Liver (tissue), 9 donors: ENCODE results near the gene RNF212. TPM values are rescaled to one million over a fixed set of nuclear protein-coding genes. Genes with fewer than 3 reads are reported as not detected.

Source experiments
- DNase-seq: peaks from one replicate; pipeline ENCODE4 v3.0.0-alpha.2; 2017; ENCODE audit warnings: low spot score
- H3K27ac ChIP-seq, 2 donors: one replicate each; pipeline ENCODE4 v1.7.0; 2013; ENCODE audit warnings: inconsistent platforms in 2 of 2, low read length in 2 of 2, control low read depth in 1 of 2, low read depth in 1 of 2, mild to moderate bottlenecking in 1 of 2
- H3K27me3 ChIP-seq, 4 donors: one replicate each; pipeline versions ENCODE4 v1.6.1 to v1.7.0; 2013; ENCODE audit warnings: low read length in 3 of 4, inconsistent platforms in 1 of 4, mild to moderate bottlenecking in 1 of 4, moderate library complexity in 1 of 4; ENCODE audit not compliant: control insufficient read depth in 4 of 4, insufficient read depth in 4 of 4
- H3K36me3 ChIP-seq, 4 donors: one replicate each; pipeline versions ENCODE4 v1.6.1 to v1.7.0; 2013; ENCODE audit warnings: low read length in 3 of 4, mild to moderate bottlenecking in 3 of 4, low read depth in 1 of 4, moderate library complexity in 1 of 4; ENCODE audit not compliant: control insufficient read depth in 4 of 4, insufficient read depth in 3 of 4
- H3K4me1 ChIP-seq, 4 donors: one replicate each; pipeline versions ENCODE4 v1.6.1 to v1.7.0; 2013; ENCODE audit warnings: low read length in 3 of 4, mild to moderate bottlenecking in 3 of 4, moderate library complexity in 1 of 4; ENCODE audit not compliant: control insufficient read depth in 4 of 4, insufficient read depth in 4 of 4
- H3K4me3 ChIP-seq, 3 donors: one replicate each; pipeline versions ENCODE4 v1.6.1 to v1.7.0; 2013; ENCODE audit warnings: low read length in 3 of 3, control low read depth in 1 of 3, low read depth in 1 of 3, mild to moderate bottlenecking in 1 of 3
- H3K9ac ChIP-seq, 2 donors: one replicate each; pipeline ENCODE4 v1.7.0; 2013; ENCODE audit warnings: low read length in 2 of 2, mild to moderate bottlenecking in 2 of 2, moderate library complexity in 2 of 2, control low read depth in 1 of 2, low read depth in 1 of 2
- H3K9me3 ChIP-seq, 4 donors: one replicate each; pipeline versions ENCODE4 v1.6.1 to v1.7.0; 2013; ENCODE audit warnings: low read length in 3 of 4; ENCODE audit not compliant: control insufficient read depth in 4 of 4
- CTCF ChIP-seq: fragments of 150-350 bp; IDR thresholded peaks from 2 replicates; pipeline ENCODE4 v1.5.1; 2017; ENCODE audit warnings: improper control_type of control experiment, low read depth, low read length; ENCODE audit not compliant: missing input control
- EGR1 ChIP-seq, 2 donors: IDR thresholded peaks; 2 replicates each; pipeline ENCODE4 v1.6.1; 2016 to 2018; ENCODE audit warnings: antibody characterized with exemption in 2 of 2, low read depth in 2 of 2
- FOXA1 ChIP-seq: IDR thresholded peaks from 2 replicates; pipeline ENCODE4 v1.6.1; 2016; ENCODE audit warnings: antibody characterized with exemption
- FOXA2 ChIP-seq: IDR thresholded peaks from 2 replicates; pipeline ENCODE4 v1.6.1; 2016; ENCODE audit warnings: antibody characterized with exemption
- HNF4A ChIP-seq, 2 donors: conservative IDR thresholded peaks; 2 replicates each; pipeline ENCODE4 v1.6.1; 2016; ENCODE audit warnings: antibody characterized with exemption in 2 of 2, mild to moderate bottlenecking in 2 of 2
- HNF4G ChIP-seq: IDR thresholded peaks from 2 replicates; pipeline ENCODE4 v1.6.1; 2016; ENCODE audit warnings: antibody characterized with exemption
- JUND ChIP-seq, 2 donors: IDR thresholded peaks; 2 replicates each; pipeline ENCODE4 v1.6.1; 2016; ENCODE audit warnings: antibody characterized with exemption in 2 of 2
- MAX ChIP-seq: IDR thresholded peaks from 2 replicates; pipeline ENCODE4 v1.6.1; 2016; ENCODE audit warnings: antibody characterized with exemption
- NR2F2 ChIP-seq: IDR thresholded peaks from 2 replicates; pipeline ENCODE4 v1.6.1; 2016; ENCODE audit warnings: antibody characterized with exemption
- RXRA ChIP-seq, 2 donors: IDR thresholded peaks; 2 replicates each; pipeline ENCODE4 v1.6.1; 2017 to 2018; ENCODE audit warnings: antibody characterized with exemption in 2 of 2, mild to moderate bottlenecking in 1 of 2
- SP1 ChIP-seq: IDR thresholded peaks from 2 replicates; pipeline ENCODE4 v1.6.1; 2018; ENCODE audit warnings: antibody characterized with exemption, mild to moderate bottlenecking
- TAF1 ChIP-seq: conservative IDR thresholded peaks from 2 replicates; pipeline ENCODE4 v1.6.1; 2016; ENCODE audit warnings: antibody characterized with exemption, mild to moderate bottlenecking
- YY1 ChIP-seq: IDR thresholded peaks from 2 replicates; pipeline ENCODE4 v1.6.1; 2016; ENCODE audit warnings: antibody characterized with exemption, mild to moderate bottlenecking
- ZBTB33 ChIP-seq: IDR thresholded peaks from 2 replicates; pipeline ENCODE4 v1.6.1; 2016; ENCODE audit warnings: antibody characterized with exemption
- WGBS: extraction: QIAGEN DNeasy Blood & Tissue Kit; methylation state at CpG from one replicate; pipeline ENCODE4 v1.1.7; 2013; 5-methylcytosine and 5-hydroxymethylcytosine counted together
- polyA plus RNA-seq, 2 donors: library from polyadenylated mRNA; stranded (reverse) in 1 of 2; unstranded in 1 of 2; fragments of 200-250 nt in 1 of 2; fragments of >200 nt in 1 of 2; fragmentation: Nextera tagmentation in 1 of 2; extraction: Ambion mirVana in 1 of 2; gene quantifications; one replicate each; pipeline versions ENCODE4 v1.2.1 to v1.2.3, GENCODE V29; 2013 to 2015
- total RNA-seq, 2 donors: library from RNA; depleted of rRNA; stranded (reverse); fragments of >200 nt; gene quantifications; one replicate each; pipeline ENCODE4 v1.2.3, GENCODE V29; 2014
- TF ChIP-seq, protein P1 (sequence below): IDR thresholded peaks from 2 replicates; pipeline ENCODE4 v1.6.1; 2016; ENCODE audit warnings: antibody characterized with exemption
- donor health status: healthy.
- donor health status: healthy.
- donor health status: healthy.
- donor health status: healthy.
- donor health status: healthy.

RNF212 gene
- total and polyA plus RNA-seq, 4 donors, result 0.32 to 0.47 (median 0.38) TPM; not detected in 1

DNA sequence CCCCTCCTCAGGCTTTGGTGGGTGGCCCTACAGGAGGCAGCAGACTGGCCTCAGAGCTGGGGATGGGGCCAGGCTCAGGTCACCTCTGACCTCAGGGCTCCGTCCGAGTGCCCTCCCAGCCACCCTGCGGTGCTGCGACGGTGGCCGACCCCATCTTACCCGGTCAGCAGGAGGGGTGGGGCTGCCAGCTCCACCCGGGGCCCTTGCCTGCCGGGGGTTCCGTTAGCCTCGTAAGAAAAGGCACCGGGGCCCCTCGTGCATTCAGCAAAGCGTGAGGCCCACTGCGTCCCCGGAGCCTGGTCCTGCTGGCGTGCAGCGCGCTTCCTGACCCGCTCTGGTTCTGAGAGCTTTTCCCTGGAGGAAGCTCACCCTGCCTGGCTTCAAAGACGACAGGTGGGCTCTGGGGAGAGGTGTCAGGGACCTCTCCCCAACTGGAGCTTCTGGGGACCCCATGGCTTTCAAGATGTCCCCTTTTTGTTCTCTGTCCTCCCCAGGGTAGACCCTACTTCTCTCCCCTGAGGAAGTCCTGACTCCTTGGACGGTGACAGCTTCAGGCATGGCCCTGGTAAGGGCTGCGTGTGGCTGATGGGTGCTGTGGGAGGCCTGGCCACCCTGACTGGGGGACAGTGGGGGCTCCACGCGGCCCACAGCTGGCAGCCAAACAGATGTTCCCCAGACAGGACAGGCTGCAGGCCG is 86.0 kb downstream of the RNF212 start (continued):
- no peak for TF ChIP-seq MAX
- no peak for TF ChIP-seq HNF4G
- no peak for TF ChIP-seq RXRA (IDR thresholded peaks at IDR 0.05)
- TF ChIP-seq TAF1, result no peak
- no peak for TF ChIP-seq EGR1 (IDR thresholded peaks at IDR 0.05; ENCODE audit: low read depth in 2 of 2)
- TF ChIP-seq FOXA2, result no peak
- no peak for TF ChIP-seq YY1
- TF ChIP-seq CTCF, result no peak

DNA sequence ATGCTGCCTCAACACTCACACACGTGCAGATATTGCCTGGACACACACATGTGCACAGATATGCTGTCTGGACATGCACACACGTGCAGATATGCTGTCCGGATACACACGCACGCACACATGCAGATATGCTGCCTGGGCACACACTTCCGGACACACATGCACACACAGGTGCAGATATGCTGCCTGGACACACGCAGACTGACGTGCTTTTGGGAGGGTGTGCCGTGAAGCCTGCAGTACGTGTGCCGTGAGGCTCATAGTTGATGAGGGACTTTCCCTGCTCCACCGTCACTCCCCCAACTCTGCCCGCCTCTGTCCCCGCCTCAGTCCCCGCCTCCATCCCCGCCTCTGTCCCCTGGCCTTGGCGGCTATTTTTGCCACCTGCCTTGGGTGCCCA is 87.2 kb downstream of the RNF212 start:
- no peak for TF ChIP-seq NR2F2
- TF ChIP-seq HNF4G, result no peak
- no peak for TF ChIP-seq MAX
- no peak for TF ChIP-seq FOXA1
- no peak for TF ChIP-seq RXRA (IDR thresholded peaks at IDR 0.05)
- TF ChIP-seq HNF4A (conservative IDR thresholded peaks at IDR 0.05), result no peak
- TF ChIP-seq TAF1, result no peak
- no peak for TF ChIP-seq SP1
- no peak for TF ChIP-seq YY1
- TF ChIP-seq, protein P1, sequence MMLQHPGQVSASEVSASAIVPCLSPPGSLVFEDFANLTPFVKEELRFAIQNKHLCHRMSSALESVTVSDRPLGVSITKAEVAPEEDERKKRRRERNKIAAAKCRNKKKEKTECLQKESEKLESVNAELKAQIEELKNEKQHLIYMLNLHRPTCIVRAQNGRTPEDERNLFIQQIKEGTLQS, result no peak
- no peak for TF ChIP-seq JUND (IDR thresholded peaks at IDR 0.05)
- no peak for TF ChIP-seq ZBTB33
- TF ChIP-seq FOXA2, result no peak
- Histone ChIP-seq H3K27me3 (no peaks in the 10 kb centered on the region), H3K9me3 (no peaks in the 10 kb centered on the region), H3K4me1 (peaks cover 0 to 8% (median 0%) of the 10 kb centered on the region in 4 donors), H3K36me3 (peaks cover 0 to 17% (median 10%) of the 10 kb centered on the region in 4 donors), H3K9ac (no peak overlapping the region), H3K4me3 (no peak overlapping the region), H3K27ac (no peak overlapping the region)
- peak; percentile 53 for DNase-seq
- 40% methylated on average over 17 of the region's 17 CpGs for WGBS

- Histone ChIP-seq H3K9me3 (no peaks in the 10 kb centered on the region), H3K9ac (no peak overlapping the region), H3K36me3 (peaks cover 0 to 17% (median 10%) of the 10 kb centered on the region in 4 donors), H3K4me3 (no peak overlapping the region), H3K27ac (no peak overlapping the region), H3K27me3 (no peaks in the 10 kb centered on the region), H3K4me1 (peaks cover 0 to 8% (median 0%) of the 10 kb centered on the region in 4 donors)
- 91% methylated on average over 32 of the region's 32 CpGs for WGBS
- TF ChIP-seq NR2F2 (no peak), FOXA1 (no peak)
- DNase-seq, result no peak
Measured at GRCh38 chr4:1024882-1025545, 88.3 kb downstream of the RNF212 start.
